Measurements from ENCODE around the gene MAPK8IP3. TPM values are rescaled to one million over a fixed set of nuclear protein-coding genes. Genes with fewer than 3 reads are reported as not detected.

The MAPK8IP3 gene
- total RNA-seq, 4 donors from 2014 or later: 56.0 to 206 (median 82.1) TPM

DNA sequence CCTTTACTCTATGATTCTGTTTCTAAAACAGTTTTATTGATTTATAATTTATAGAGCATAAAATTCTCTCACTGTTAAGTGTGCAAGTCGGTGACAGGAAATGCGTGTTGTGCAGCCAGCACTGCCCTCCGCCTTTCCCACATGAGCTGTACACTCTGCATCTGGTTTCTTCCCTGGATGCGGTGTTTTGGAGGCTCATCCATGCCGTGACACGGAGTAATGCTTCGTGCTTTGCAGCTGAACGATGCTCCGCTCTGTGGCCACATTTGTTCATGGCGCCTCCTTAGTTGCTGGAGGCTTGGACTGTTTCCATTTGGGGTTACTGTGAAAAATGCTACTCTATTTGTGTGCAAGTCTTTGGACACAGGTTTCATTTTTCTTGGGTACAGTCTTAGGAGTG is 94.7 kb downstream of the MAPK8IP3 start:
- TF ChIP-seq POLR2AphosphoS5 (IDR thresholded peaks at IDR 0.05): no peak
- no peak for TF ChIP-seq EP300 (IDR thresholded peaks at IDR 0.05)
- TF ChIP-seq POLR2A (IDR thresholded peaks at IDR 0.05): no peak
- TF ChIP-seq, protein P1, sequence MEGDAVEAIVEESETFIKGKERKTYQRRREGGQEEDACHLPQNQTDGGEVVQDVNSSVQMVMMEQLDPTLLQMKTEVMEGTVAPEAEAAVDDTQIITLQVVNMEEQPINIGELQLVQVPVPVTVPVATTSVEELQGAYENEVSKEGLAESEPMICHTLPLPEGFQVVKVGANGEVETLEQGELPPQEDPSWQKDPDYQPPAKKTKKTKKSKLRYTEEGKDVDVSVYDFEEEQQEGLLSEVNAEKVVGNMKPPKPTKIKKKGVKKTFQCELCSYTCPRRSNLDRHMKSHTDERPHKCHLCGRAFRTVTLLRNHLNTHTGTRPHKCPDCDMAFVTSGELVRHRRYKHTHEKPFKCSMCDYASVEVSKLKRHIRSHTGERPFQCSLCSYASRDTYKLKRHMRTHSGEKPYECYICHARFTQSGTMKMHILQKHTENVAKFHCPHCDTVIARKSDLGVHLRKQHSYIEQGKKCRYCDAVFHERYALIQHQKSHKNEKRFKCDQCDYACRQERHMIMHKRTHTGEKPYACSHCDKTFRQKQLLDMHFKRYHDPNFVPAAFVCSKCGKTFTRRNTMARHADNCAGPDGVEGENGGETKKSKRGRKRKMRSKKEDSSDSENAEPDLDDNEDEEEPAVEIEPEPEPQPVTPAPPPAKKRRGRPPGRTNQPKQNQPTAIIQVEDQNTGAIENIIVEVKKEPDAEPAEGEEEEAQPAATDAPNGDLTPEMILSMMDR (IDR thresholded peaks at IDR 0.05): no peak
- no peak for DNase-seq (ENCODE audit: low spot score in 2 of 2)
- Histone ChIP-seq H3K4me3 (no peak overlapping the region), H3K27me3 (no peaks in the 10 kb centered on the region), H3K4me1 (no peaks in the 10 kb centered on the region), H3K27ac (no peak overlapping the region), H3K9me3 (peaks cover 3% of the 10 kb centered on the region), H3K36me3 (peaks cover 4% of the 10 kb centered on the region)
- WGBS: 78% methylated on average over 10 of the region's 10 CpGs

DNA sequence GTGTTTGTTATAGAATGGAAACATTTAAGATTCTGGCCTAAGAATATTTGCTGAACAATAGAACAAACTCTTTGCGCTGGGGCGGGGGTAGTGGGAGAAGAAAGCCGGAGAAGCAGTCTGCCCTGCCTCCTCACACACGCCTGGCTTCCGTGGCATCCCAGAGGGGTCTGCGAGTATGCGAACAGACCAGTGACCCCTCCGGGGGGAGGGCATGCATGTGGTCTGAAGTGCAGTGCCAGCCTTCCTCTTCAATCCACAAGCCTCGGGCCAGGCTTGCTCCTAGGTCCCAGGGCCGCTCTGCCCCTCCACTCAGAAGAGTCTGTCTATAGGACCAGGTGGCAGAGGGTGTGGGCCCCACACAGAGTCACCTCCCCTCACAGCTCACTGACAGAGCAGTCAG is 101.6 kb downstream of the MAPK8IP3 start:
- no peak for DNase-seq (ENCODE audit: low spot score in 2 of 2)
- WGBS: 88% methylated on average over 9 of the region's 10 CpGs
- peaks cover 41% of the 10 kb centered on the region for H3K36me3 ChIP-seq
- TF ChIP-seq POLR2AphosphoS5 (IDR thresholded peaks at IDR 0.05) (no peak), POLR2A (IDR thresholded peaks at IDR 0.05) (no peak), EP300 (IDR thresholded peaks at IDR 0.05) (no peak)
- TF ChIP-seq, protein P1 (IDR thresholded peaks at IDR 0.05): no peak
- no peak overlapping the region for H3K4me3 ChIP-seq
- no peak overlapping the region for H3K27ac ChIP-seq
- no peaks in the 10 kb centered on the region for H3K9me3 ChIP-seq
- no peaks in the 10 kb centered on the region for H3K27me3 ChIP-seq
- peaks cover 2% of the 10 kb centered on the region for H3K4me1 ChIP-seq

DNA sequence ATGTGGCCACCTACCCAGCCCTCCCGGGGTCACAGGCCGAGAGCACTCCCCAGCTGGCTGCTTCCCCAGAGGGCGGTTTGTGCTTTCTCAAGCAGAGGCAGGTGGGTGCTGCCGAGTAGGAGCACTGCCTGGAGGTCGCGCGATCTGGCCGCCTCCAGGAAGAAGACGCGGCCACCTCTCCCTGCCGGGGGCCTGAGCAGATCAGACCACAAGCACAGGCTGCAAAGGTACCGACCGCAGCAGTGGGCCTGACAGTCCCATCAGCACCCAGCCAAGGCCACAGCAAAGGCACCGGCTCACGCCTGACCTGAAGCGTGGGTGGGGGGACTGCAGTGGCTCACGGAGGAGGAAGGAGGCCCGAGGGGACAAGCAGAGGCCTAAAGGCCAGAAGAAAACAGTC is 102.7 kb downstream of the MAPK8IP3 start:
- DNase-seq (ENCODE audit: low spot score in 2 of 2): no peak
- WGBS: 79% methylated on average over 18 of the region's 18 CpGs
- no peak overlapping the region for H3K27ac ChIP-seq
- peaks cover 43% of the 10 kb centered on the region for H3K36me3 ChIP-seq
- peaks cover 6% of the 10 kb centered on the region for H3K4me1 ChIP-seq
- no peak overlapping the region for H3K4me3 ChIP-seq
- TF ChIP-seq POLR2AphosphoS5 (IDR thresholded peaks at IDR 0.05): no peak
- TF ChIP-seq POLR2A (IDR thresholded peaks at IDR 0.05): no peak
- TF ChIP-seq EP300 (IDR thresholded peaks at IDR 0.05): no peak
- TF ChIP-seq, protein P1 (IDR thresholded peaks at IDR 0.05): no peak
- no peaks in the 10 kb centered on the region for H3K9me3 ChIP-seq
- no peaks in the 10 kb centered on the region for H3K27me3 ChIP-seq

DNA sequence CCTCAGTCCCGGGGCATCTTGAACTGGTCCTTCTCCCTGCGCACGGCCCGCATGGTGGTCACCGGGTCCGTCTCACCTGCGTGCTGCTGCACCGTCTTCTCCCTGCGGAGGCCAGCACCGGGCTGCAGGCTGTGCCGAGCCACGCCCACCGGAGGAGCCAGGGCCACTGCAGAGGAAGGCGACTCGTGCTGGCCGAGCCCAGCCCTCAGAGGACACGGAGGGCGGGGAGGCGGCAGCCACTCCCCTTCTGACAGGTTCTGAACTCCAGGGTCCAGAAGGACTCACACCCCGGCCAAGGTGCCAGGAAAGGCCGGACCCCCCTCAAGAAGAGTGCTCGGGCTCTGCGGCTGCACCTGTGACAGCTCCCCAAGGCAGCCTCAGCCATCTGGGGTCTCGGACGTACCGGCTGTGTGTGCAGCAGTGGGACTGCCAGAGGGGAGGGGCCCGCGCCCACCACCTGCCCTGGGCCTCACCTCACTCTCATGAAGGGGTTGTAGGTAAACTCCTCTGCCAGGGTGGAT is 103.3 kb downstream of the MAPK8IP3 start:
- Histone ChIP-seq H3K27ac (no peak overlapping the region), H3K4me3 (no peak overlapping the region), H3K27me3 (no peaks in the 10 kb centered on the region), H3K9me3 (no peaks in the 10 kb centered on the region), H3K36me3 (peaks cover 46% of the 10 kb centered on the region), H3K4me1 (peaks cover 6% of the 10 kb centered on the region)
- 94% methylated on average over 6 of the region's 28 CpGs for WGBS
- no peak for DNase-seq (ENCODE audit: low spot score in 2 of 2)
- TF ChIP-seq, protein P1 (IDR thresholded peaks at IDR 0.05): no peak
- no peak for TF ChIP-seq EP300 (IDR thresholded peaks at IDR 0.05)
- TF ChIP-seq POLR2A (IDR thresholded peaks at IDR 0.05): no peak
- TF ChIP-seq POLR2AphosphoS5 (IDR thresholded peaks at IDR 0.05): no peak

DNA sequence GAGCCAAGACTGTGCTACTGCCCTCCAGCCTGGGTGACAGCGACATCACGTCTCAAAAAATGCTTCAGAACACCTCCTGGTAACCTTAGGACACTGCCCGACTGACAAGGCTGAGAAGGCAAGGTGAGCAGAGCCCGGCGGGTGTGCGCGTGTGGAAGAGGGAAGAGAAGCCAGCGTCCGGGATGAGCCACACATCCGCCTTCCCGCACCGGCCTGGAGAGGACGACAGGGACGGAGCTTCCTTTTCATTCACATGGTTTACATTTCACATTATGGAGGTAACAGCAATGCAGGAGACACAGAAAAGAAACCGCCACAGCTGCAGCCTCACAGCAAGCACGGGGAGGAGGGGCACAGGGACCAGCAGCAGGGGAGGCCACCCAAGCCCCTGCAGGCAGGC is 104.1 kb downstream of the MAPK8IP3 start:
- Histone ChIP-seq H3K4me3 (no peak overlapping the region), H3K36me3 (peaks cover 48% of the 10 kb centered on the region), H3K27ac (no peak overlapping the region), H3K9me3 (no peaks in the 10 kb centered on the region), H3K4me1 (peaks cover 6% of the 10 kb centered on the region), H3K27me3 (no peaks in the 10 kb centered on the region)
- DNase-seq (ENCODE audit: low spot score in 2 of 2): no peak
- 95% methylated on average over 16 of the region's 16 CpGs for WGBS
- TF ChIP-seq, protein P1 (IDR thresholded peaks at IDR 0.05): no peak
- TF ChIP-seq POLR2AphosphoS5 (IDR thresholded peaks at IDR 0.05) (no peak), POLR2A (IDR thresholded peaks at IDR 0.05) (no peak), EP300 (IDR thresholded peaks at IDR 0.05) (no peak)

All from suprapubic skin (tissue), 4 donors.